ENCODE measurements around the gene LCN2.
"Not testable (repeated sequence)": the region's sequence is repeated elsewhere in the genome, so short reads cannot be mapped to it uniquely, and the experiment has no call there.

The LCN2 gene

DNA sequence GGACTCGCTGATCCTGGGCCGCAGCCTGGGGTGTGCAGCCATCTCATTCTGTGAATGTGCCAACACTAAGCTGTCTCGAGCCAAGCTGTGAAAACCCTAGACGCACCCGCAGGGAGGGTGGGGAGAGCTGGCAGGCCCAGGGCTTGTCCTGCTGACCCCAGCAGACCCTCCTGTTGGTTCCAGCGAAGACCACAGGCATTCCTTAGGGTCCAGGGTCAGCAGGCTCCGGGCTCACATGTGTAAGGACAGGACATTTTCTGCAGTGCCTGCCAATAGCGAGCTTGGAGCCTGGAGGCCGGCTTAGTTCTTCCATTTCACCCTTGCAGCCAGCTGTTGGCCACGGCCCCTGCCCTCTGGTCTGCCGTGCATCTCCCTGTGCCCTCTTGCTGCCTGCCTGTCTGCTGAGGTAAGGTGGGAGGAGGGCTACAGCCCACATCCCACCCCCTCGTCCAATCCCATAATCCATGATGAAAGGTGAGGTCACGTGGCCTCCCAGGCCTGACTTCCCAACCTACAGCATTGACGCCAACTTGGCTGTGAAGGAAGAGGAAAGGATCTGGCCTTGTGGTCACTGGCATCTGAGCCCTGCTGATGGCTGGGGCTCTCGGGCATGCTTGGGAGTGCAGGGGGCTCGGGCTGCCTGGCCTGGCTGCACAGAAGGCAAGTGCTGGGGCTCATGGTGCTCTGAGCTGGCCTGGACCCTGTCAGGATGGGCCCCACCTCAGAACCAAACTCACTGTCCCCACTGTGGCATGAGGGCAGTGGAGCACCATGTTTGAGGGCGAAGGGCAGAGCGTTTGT, 41.6 kb upstream of the LCN2 start:
- TF ChIP-seq CTCF (IDR thresholded peaks at IDR 0.05; ENCODE audit: low read depth, low read length, missing control alignments), result no peak
- H3K4me3 ChIP-seq (ENCODE audit: low read depth, low read length), result no peak overlapping the region
- DNase-seq (ENCODE audit: low read depth), result no peak

GRCh38 chr9:128108269-128109049, 40.8 kb upstream of the LCN2 start:
- no peak for DNase-seq (ENCODE audit: low read depth)
- TF ChIP-seq CTCF (IDR thresholded peaks at IDR 0.05; ENCODE audit: low read depth, low read length, missing control alignments), result no peak
- H3K4me3 ChIP-seq (ENCODE audit: low read depth, low read length), result no peak overlapping the region

- no peak overlapping the region for H3K4me3 ChIP-seq (ENCODE audit: low read depth, low read length)
- no peak for DNase-seq (ENCODE audit: low read depth)
- TF ChIP-seq CTCF (IDR thresholded peaks at IDR 0.05; ENCODE audit: low read depth, low read length, missing control alignments), result no peak
Observed at GRCh38 chr9:128109050-128109709, 40.1 kb upstream of the LCN2 start.

GRCh38 chr9:128111726-128112125, 37.5 kb upstream of the LCN2 start:
- not testable (repeated sequence) for H3K4me3 ChIP-seq (ENCODE audit: low read depth, low read length); DNase-seq (ENCODE audit: low read depth)

DNA sequence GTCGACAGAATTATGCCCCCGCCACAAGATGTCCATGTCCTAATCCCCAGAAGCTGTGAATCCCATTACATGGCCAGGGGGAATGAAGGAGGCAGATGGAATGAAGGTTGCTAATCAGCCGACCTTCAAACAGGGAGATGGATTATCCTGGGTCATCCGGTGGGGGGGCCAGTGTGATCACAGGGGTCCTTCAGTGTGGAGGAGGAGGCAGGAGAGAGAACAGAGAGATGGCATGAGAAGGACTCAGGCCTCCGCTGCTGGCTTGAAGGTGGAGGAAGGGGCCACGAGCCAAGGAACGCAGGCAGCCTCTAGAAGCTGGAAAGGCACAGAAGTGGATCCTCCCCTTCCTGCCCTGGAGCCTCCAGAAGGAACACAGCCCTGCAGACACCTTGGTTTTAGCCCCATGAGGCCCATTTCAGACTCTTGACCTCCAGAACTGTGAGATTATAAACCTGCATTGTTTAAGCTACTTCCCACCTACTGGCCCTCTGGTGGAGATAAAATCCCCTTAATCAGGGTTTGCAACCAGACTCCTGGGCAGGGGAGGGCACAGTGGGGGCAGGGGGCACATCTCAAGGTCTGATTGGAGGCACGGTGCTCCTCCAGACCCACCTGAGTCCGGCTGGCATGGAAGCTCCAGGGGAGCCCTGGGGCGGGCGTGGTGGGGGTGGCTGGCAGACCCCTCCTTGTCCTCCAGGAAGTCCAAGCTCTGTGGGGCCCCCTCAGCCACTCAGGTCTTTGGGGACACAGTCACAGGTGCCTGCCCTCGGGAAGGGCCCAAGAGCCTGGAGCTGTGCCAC, 35.5 kb upstream of the LCN2 start:
- no peak for TF ChIP-seq CTCF (IDR thresholded peaks at IDR 0.05; ENCODE audit: low read depth, low read length, missing control alignments)
- no peak overlapping the region for H3K4me3 ChIP-seq (ENCODE audit: low read depth, low read length)
- DNase-seq (ENCODE audit: low read depth), result no peak

DNA sequence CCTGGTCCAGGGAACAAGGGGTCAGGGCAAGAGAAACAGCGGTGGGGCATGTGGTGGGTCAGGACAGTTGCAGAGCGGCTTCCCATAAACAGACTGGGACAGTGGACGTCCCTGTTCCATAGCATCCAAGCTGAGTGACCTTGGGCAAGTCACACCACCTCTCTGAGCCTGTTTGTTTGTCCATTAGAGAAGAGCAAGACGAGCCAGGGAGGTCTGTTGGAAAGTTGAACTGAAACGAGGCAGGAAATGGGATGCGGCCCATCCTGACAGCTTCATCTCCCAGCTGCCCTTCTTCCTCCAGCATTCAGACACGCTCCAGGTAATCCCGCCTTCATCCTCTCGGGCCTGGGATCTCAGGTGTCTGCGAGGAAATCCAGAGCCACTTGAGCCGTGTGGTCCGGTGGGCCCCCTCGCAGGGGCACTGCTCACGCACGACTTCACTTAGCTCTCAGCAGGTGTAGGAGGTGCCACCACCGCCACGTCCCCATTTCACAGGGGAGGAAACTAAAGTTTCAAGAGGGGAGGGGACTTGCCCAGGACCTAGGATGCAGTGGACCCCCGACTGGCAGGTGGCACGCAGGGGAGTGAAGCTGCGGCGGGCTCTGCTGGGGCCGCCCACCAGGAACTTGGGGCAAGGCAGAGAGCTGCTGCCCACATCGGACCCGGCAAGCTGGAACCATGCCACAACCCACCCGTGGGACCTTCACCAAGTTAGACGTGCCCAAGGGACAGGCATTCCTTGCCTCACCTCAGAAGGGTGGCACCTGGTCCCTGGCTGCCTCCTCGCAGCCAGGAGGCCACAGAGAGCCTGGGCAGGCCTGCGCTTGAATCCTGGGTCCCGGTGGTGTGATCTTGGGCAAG, 34.7 kb upstream of the LCN2 start:
- DNase-seq (ENCODE audit: low read depth), result no peak
- TF ChIP-seq CTCF (IDR thresholded peaks at IDR 0.05; ENCODE audit: low read depth, low read length, missing control alignments), result no peak
- no peak overlapping the region for H3K4me3 ChIP-seq (ENCODE audit: low read depth, low read length)

Measured in GM12864 (cell line).